ENCODE measurements around the gene PARN.

PARN gene

DNA sequence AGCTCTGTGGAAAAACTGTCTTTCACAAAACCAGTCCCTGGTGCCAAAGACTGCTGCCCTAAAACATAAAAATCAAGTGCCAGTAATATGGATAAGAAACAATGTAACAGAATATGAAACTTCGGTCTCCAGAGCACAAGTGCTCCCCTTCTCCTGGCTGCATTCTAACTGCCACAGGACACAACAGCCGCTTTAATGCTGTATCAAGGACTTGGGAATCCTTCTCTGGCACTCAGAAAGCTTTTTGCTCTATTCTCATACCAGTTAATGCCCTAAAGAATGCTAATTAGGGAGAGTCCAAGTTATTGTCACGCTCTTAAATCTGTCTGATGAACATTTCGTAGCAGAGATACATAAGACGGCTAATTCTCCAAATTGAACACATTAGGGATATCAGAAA is 90.9 kb downstream of the PARN start:
- Histone ChIP-seq H3K4me1 (ENCODE audit: control insufficient read depth in 1 of 2, insufficient read depth in 1 of 2, low read depth in 1 of 2, low read length in 1 of 2) (no peaks in the 10 kb centered on the region), H3K36me3 (peaks cover 5% of the 10 kb centered on the region), H3K9me3 (no peaks in the 10 kb centered on the region), H3K27me3 (no peaks in the 10 kb centered on the region), H3K4me3 (ENCODE audit: low read depth in 1 of 2, low read length in 1 of 2) (no peak overlapping the region), H3K27ac (no peak overlapping the region)
- TF ChIP-seq, protein P1, sequence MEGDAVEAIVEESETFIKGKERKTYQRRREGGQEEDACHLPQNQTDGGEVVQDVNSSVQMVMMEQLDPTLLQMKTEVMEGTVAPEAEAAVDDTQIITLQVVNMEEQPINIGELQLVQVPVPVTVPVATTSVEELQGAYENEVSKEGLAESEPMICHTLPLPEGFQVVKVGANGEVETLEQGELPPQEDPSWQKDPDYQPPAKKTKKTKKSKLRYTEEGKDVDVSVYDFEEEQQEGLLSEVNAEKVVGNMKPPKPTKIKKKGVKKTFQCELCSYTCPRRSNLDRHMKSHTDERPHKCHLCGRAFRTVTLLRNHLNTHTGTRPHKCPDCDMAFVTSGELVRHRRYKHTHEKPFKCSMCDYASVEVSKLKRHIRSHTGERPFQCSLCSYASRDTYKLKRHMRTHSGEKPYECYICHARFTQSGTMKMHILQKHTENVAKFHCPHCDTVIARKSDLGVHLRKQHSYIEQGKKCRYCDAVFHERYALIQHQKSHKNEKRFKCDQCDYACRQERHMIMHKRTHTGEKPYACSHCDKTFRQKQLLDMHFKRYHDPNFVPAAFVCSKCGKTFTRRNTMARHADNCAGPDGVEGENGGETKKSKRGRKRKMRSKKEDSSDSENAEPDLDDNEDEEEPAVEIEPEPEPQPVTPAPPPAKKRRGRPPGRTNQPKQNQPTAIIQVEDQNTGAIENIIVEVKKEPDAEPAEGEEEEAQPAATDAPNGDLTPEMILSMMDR (IDR thresholded peaks at IDR 0.05): no peak

DNA sequence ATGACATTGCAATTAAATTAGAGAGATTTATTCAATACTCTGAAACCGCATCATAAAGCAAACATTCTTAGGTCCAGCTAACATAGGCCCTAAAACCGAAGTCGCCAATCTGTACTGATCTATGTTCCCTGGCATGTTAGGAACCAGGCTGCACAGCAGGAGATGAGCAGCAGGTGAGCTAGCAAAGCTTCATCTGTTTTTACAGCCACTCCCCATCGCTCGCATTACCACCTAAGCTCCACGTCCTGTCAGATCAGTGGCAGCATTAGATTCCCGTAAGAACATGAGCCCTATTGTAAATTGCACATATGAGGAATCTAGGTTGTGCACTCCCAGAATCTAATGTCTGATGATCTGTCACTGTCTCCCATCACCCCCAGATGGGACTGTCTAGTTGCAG is 91.5 kb downstream of the PARN start:
- H3K4me3 ChIP-seq (ENCODE audit: low read depth in 1 of 2, low read length in 1 of 2): no peak overlapping the region
- TF ChIP-seq, protein P1 (IDR thresholded peaks at IDR 0.05): no peak

DNA sequence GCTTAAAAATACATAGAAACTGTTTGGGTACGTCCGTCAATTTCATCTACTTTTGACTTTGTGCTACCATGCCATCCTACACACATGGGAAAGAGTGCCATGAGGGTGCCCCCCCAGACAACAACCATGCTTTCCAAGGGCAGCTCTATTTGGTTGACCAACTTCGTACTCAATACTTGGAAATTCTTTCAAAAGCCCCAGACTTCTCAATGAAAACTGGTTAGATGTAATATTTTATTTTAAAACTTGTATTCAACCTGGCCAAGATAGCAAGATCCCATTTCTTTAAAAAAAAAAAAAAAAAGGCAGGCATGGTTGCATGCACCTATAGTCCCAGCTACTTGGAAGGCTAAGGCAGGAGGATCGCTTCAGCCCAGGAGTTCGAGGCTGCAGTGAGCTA is 98.4 kb downstream of the PARN start:
- Histone ChIP-seq H3K4me3 (ENCODE audit: low read depth in 1 of 2, low read length in 1 of 2) (no peak overlapping the region), H3K9me3 (no peaks in the 10 kb centered on the region), H3K27me3 (no peaks in the 10 kb centered on the region), H3K36me3 (no peaks in the 10 kb centered on the region), H3K4me1 (ENCODE audit: control insufficient read depth in 1 of 2, insufficient read depth in 1 of 2, low read depth in 1 of 2, low read length in 1 of 2) (no peaks in the 10 kb centered on the region), H3K27ac (no peak overlapping the region)
- TF ChIP-seq, protein P1 (IDR thresholded peaks at IDR 0.05): no peak

More for the DNA sequence above, 91.5 kb downstream of the PARN start:
- H3K27me3 ChIP-seq: no peaks in the 10 kb centered on the region
- no peaks in the 10 kb centered on the region for H3K4me1 ChIP-seq (ENCODE audit: control insufficient read depth in 1 of 2, insufficient read depth in 1 of 2, low read depth in 1 of 2, low read length in 1 of 2)
- no peak overlapping the region for H3K27ac ChIP-seq
- no peaks in the 10 kb centered on the region for H3K9me3 ChIP-seq
- no peaks in the 10 kb centered on the region for H3K36me3 ChIP-seq

DNA sequence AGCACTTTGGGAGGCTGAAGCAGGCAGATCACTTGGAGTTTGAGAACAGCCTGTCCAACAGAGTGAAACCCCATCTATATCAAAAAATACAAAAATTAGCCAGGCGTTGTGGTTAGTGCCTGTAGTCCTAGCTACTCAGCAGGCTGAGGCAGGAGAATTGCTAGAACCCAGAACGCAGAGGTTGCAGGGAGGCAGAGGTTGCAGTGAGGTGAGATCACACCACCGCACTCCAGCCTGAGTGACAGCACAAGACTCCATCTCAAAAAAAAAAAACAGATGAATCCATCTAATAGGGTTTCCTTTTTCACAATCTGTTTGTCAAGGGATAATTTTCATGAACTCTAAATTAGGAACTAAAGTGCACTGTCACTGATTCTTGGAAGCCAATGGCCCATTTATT is 99.0 kb downstream of the PARN start:
- Histone ChIP-seq H3K9me3 (no peaks in the 10 kb centered on the region), H3K4me1 (ENCODE audit: control insufficient read depth in 1 of 2, insufficient read depth in 1 of 2, low read depth in 1 of 2, low read length in 1 of 2) (no peaks in the 10 kb centered on the region), H3K4me3 (ENCODE audit: low read depth in 1 of 2, low read length in 1 of 2) (no peak overlapping the region), H3K27ac (no peak overlapping the region), H3K27me3 (no peaks in the 10 kb centered on the region), H3K36me3 (no peaks in the 10 kb centered on the region)
- TF ChIP-seq, protein P1 (IDR thresholded peaks at IDR 0.05): no peak

DNA sequence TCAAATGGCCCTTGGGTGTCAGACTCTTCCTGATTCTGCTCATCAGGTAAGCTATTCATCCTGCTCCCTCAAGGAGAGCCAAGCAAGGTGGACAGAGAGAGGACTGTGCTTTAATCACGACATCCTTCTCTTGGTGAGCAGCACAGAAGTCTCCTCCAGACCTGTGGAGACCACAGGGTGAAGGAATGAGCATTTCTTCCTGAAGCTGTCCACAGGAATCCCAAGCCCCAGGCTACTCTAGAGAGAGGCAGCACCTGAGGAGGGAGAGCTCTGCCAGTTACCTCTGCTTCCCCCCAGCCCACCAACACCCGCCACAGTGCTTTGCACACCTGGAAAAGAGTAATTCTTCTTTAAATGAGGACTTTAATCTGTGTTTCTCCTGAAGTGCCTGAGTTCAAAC is 100.0 kb downstream of the PARN start:
- Histone ChIP-seq H3K27me3 (no peaks in the 10 kb centered on the region), H3K9me3 (no peaks in the 10 kb centered on the region), H3K4me1 (ENCODE audit: control insufficient read depth in 1 of 2, insufficient read depth in 1 of 2, low read depth in 1 of 2, low read length in 1 of 2) (no peaks in the 10 kb centered on the region), H3K36me3 (no peaks in the 10 kb centered on the region), H3K4me3 (ENCODE audit: low read depth in 1 of 2, low read length in 1 of 2) (no peak overlapping the region), H3K27ac (no peak overlapping the region)
- TF ChIP-seq, protein P1 (IDR thresholded peaks at IDR 0.05): no peak
